Thyroid gland (tissue), 4 donors: ENCODE measurements around the gene JCHAIN. TPM values are rescaled to one million over a fixed set of nuclear protein-coding genes. Genes with fewer than 3 reads are reported as not detected.

ENCODE experiments used
- DNase-seq, 2 donors: peaks; one replicate each; pipeline ENCODE4 v3.0.0-alpha.2; 2019
- H3K27ac ChIP-seq, 3 donors: fragments of 200-600 bp; sonication (generic); 1 replicate in 2 of 3; 2 replicates in 1 of 3; pipeline ENCODE4 v1.5.1; 2016 to 2019; ENCODE audit warnings: mild to moderate bottlenecking in 1 of 3, moderate library complexity in 1 of 3
- H3K27me3 ChIP-seq: fragments of 200-600 bp; sonication (generic); one replicate; pipeline ENCODE4 v1.5.1; 2019
- H3K36me3 ChIP-seq, 2 donors: fragments of 200-600 bp; sonication (generic); one replicate each; pipeline ENCODE4 v1.5.1; 2016 to 2019
- H3K4me1 ChIP-seq, 2 donors: fragments of 200-600 bp; sonication (generic); one replicate each; pipeline ENCODE4 v1.5.1; 2017 to 2019
- H3K4me3 ChIP-seq, 3 donors: fragments of 200-600 bp; sonication (generic); replicated peaks in 1 of 3; 1 replicate in 2 of 3; 2 replicates in 1 of 3; pipeline ENCODE4 v1.5.1; 2016; ENCODE audit warnings: mild to moderate bottlenecking in 1 of 3
- H3K9me3 ChIP-seq: fragments of 200-600 bp; sonication (generic); one replicate; pipeline ENCODE4 v1.5.1; 2017
- CTCF ChIP-seq, 6 experiments: fragments of 200-600 bp in 3 of 6; fragments of 450-650 bp in 3 of 6; sonication (generic) in 3 of 6; IDR thresholded peaks; one replicate each; pipeline ENCODE4 v1.5.1; 2016 to 2019; ENCODE audit warnings: antibody characterized with exemption in 6 of 6, mild to moderate bottlenecking in 2 of 6, inconsistent platforms in 1 of 6, moderate library complexity in 1 of 6
- POLR2A ChIP-seq, 2 donors: fragments of 450-650 bp; IDR thresholded peaks; one replicate each; pipeline ENCODE4 v1.6.1; 2017; ENCODE audit warnings: antibody characterized with exemption in 2 of 2, mild to moderate bottlenecking in 2 of 2, moderate library complexity in 1 of 2
- WGBS, 2 donors: methylation state at CpG; one replicate each; pipeline ENCODE4 v1.1.5; 2017; 5-methylcytosine and 5-hydroxymethylcytosine counted together
- intact Hi-C: fragments of 100-400 bp; cut with DNase I; formaldehyde crosslinking; loops from one replicate; pipeline ENCODE4 v1.15.1; 2023
- total RNA-seq, 4 donors: library from RNA; depleted of rRNA; stranded (reverse); fragments of >200 nt; gene quantifications; one replicate each; pipeline ENCODE4 v1.2.3, GENCODE V29; 2016

Gene JCHAIN
- total RNA-seq, 4 donors from 2014 or later: 0.67 to 154 (median 3.7) TPM; not detected in 1

GRCh38 chr4:70619778-70620177, 46.5 kb downstream of the JCHAIN start:
- no peaks in the 10 kb centered on the region for H3K36me3 ChIP-seq
- no peaks in the 10 kb centered on the region for H3K9me3 ChIP-seq
- H3K4me3 ChIP-seq: no peak overlapping the region
- TF ChIP-seq POLR2A (IDR thresholded peaks at IDR 0.05) (no peak), CTCF (IDR thresholded peaks at IDR 0.05) (no peak)
- 95 to 98% methylated on average over 2 of the region's 2 CpGs for WGBS, 2 donors
- DNase-seq: no peak
- intact Hi-C loops: no loop called here
- H3K27ac ChIP-seq: no peak overlapping the region
- H3K27me3 ChIP-seq: no peaks in the 10 kb centered on the region
- H3K4me1 ChIP-seq: no peaks in the 10 kb centered on the region

- WGBS, 2 donors: 91% methylated on average over 4 of the region's 4 CpGs
- no peaks in the 10 kb centered on the region for H3K27me3 ChIP-seq
- no peak for TF ChIP-seq CTCF (IDR thresholded peaks at IDR 0.05)
- no peak for TF ChIP-seq POLR2A (IDR thresholded peaks at IDR 0.05)
- intact Hi-C loops: no loop called here
- no peak overlapping the region for H3K27ac ChIP-seq
- no peaks in the 10 kb centered on the region for H3K9me3 ChIP-seq
- no peaks in the 10 kb centered on the region for H3K4me1 ChIP-seq
- DNase-seq: no peak
- no peaks in the 10 kb centered on the region for H3K36me3 ChIP-seq
- H3K4me3 ChIP-seq: no peak overlapping the region
Observed at GRCh38 chr4:70619288-70619687, 47.0 kb downstream of the JCHAIN start.

- no peak overlapping the region for H3K27ac ChIP-seq
- DNase-seq: no peak
- H3K27me3 ChIP-seq: no peaks in the 10 kb centered on the region
- no peak for TF ChIP-seq POLR2A (IDR thresholded peaks at IDR 0.05)
- no peak for TF ChIP-seq CTCF (IDR thresholded peaks at IDR 0.05)
- no peaks in the 10 kb centered on the region for H3K4me1 ChIP-seq
- intact Hi-C loops: no loop called here
- H3K36me3 ChIP-seq: no peaks in the 10 kb centered on the region
- WGBS, 2 donors: 79% methylated on average over 3 of the region's 3 CpGs
- H3K4me3 ChIP-seq: no peak overlapping the region
- H3K9me3 ChIP-seq: no peaks in the 10 kb centered on the region
Observed at GRCh38 chr4:70614184-70614555, 52.1 kb downstream of the JCHAIN start.

GRCh38 chr4:70613306-70614183, 52.8 kb downstream of the JCHAIN start:
- Histone ChIP-seq H3K27me3 (no peaks in the 10 kb centered on the region), H3K36me3 (no peaks in the 10 kb centered on the region), H3K4me1 (no peaks in the 10 kb centered on the region), H3K9me3 (no peaks in the 10 kb centered on the region), H3K4me3 (no peak overlapping the region), H3K27ac (no peak overlapping the region)
- intact Hi-C loops: no loop called here
- 37 to 46% methylated on average over 9 of the region's 9 CpGs for WGBS, 2 donors
- TF ChIP-seq CTCF (IDR thresholded peaks at IDR 0.05) (no peak), POLR2A (IDR thresholded peaks at IDR 0.05) (no peak)
- DNase-seq: no peak

- H3K27ac ChIP-seq: no peak overlapping the region
- no peaks in the 10 kb centered on the region for H3K27me3 ChIP-seq
- WGBS, 2 donors: 78 to 88% methylated on average over 2 of the region's 2 CpGs
- H3K36me3 ChIP-seq: no peaks in the 10 kb centered on the region
- H3K9me3 ChIP-seq: no peaks in the 10 kb centered on the region
- no peak overlapping the region for H3K4me3 ChIP-seq
- H3K4me1 ChIP-seq: no peaks in the 10 kb centered on the region
- intact Hi-C loops: no loop called here
- no peak for TF ChIP-seq CTCF (IDR thresholded peaks at IDR 0.05)
- TF ChIP-seq POLR2A (IDR thresholded peaks at IDR 0.05): no peak
- DNase-seq: no peak
Observed at GRCh38 chr4:70608324-70608723, 58.0 kb downstream of the JCHAIN start.
